Epithelial cell of esophagus (primary cell): Measurements from ENCODE around the gene TMEM233.

ENCODE experiments used
- DNase-seq: peaks from one replicate; pipeline ENCODE4 v3.0.0; 2010; ENCODE audit warnings: low read depth
- H3K4me3 ChIP-seq: 2 replicates; pipeline ENCODE4 v1.5.1; 2011; ENCODE audit warnings: mild to moderate bottlenecking, low read length, control low read depth
- CTCF ChIP-seq: IDR thresholded peaks from 2 replicates; pipeline ENCODE4 v1.5.1; 2011; ENCODE audit warnings: low read depth, mild to moderate bottlenecking, low read length, control low read depth, inconsistent platforms; ENCODE audit not compliant: insufficient read depth; ENCODE audit errors: missing control alignments

The TMEM233 gene

GRCh38 chr12:119679081-119679480, 85.5 kb downstream of the TMEM233 start:
- TF ChIP-seq CTCF: no peak
- H3K4me3 ChIP-seq: no peak overlapping the region
- DNase-seq: no peak

- TF ChIP-seq CTCF: no peak
- DNase-seq: no peak
- no peak overlapping the region for H3K4me3 ChIP-seq
These were observed 85.9 kb downstream of the TMEM233 start for GRCh38 chr12:119679490-119679889.

- DNase-seq: no peak
- no peak for TF ChIP-seq CTCF
These were observed 87.5 kb downstream of the TMEM233 start for GRCh38 chr12:119681111-119681510.

GRCh38 chr12:119681728-119682638, 88.4 kb downstream of the TMEM233 start:
- no peak overlapping the region for H3K4me3 ChIP-seq
- DNase-seq: peak; percentile 10
- no peak for TF ChIP-seq CTCF

More at GRCh38 chr12:119681111-119681510, 87.5 kb downstream of the TMEM233 start:
- no peak overlapping the region for H3K4me3 ChIP-seq

- TF ChIP-seq CTCF: no peak
- H3K4me3 ChIP-seq: no peak overlapping the region
- DNase-seq: no peak
These were observed 89.2 kb downstream of the TMEM233 start for GRCh38 chr12:119682639-119683252.

GRCh38 chr12:119683413-119683812, 89.8 kb downstream of the TMEM233 start:
- no peak overlapping the region for H3K4me3 ChIP-seq
- no peak for TF ChIP-seq CTCF
- DNase-seq: no peak
